ENCODE data around the gene ADAMTSL1.
"Not testable (repeated sequence)": the region's sequence is repeated elsewhere in the genome, so short reads cannot be mapped to it uniquely, and the experiment has no call there.

ADAMTSL1 gene

DNA sequence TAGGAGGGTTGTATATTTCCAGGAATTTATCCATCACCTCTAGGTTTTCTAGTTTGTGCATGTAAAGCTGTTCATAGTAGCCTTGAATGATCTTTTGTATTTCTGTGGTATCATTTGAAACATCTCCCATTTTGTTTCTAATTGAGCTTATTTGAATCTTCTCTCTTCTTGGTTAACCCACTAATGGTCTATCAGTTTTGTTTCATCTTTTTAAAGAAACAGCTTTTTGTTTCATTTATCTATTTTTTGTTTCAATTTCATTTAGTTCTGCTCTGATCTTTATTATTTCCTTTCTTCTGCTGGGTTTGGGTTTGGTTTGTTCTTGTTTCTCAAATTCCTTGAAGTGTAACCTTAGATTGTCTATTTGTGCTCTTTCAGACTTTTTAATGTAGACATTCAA lies 401.0 kb downstream of the ADAMTSL1 start:
- not testable (repeated sequence) for H3K27me3 ChIP-seq (ENCODE audit: insufficient read depth, low read length); H3K9me3 ChIP-seq (ENCODE audit: low read length); H3K4me3 ChIP-seq (ENCODE audit: low read length); H3K36me3 ChIP-seq (ENCODE audit: insufficient read depth, low read length); H2AFZ ChIP-seq (ENCODE audit: low read depth, low read length); H3K4me1 ChIP-seq (ENCODE audit: insufficient read depth, low read length)

DNA sequence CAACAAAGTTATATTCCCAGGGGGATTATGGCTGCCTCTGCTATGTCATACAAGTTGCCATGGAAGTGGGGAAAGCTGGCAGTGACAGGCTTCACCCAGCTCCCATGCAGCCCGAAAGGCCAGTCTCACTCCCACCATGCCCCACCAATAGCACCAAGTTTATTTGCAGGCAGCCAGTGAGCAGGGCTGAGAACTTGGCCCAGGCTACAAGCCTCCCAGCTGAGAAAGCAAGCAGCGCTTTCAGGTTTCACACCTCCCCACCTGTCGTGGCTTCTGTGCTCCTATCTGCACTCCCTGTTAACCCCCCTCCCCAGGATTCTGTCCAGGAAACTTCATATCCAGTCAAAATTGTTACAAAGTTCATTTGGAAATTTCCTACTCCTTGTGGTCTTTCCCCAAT lies 404.0 kb downstream of the ADAMTSL1 start:
- no peaks in the 10 kb centered on the region for H3K9me3 ChIP-seq (ENCODE audit: low read length)
- H2AFZ ChIP-seq (ENCODE audit: low read depth, low read length) = no peak overlapping the region
- no peaks in the 10 kb centered on the region for H3K36me3 ChIP-seq (ENCODE audit: insufficient read depth, low read length)
- no peaks in the 10 kb centered on the region for H3K4me1 ChIP-seq (ENCODE audit: insufficient read depth, low read length)
- no peak overlapping the region for H3K4me3 ChIP-seq (ENCODE audit: low read length)
- no peaks in the 10 kb centered on the region for H3K27me3 ChIP-seq (ENCODE audit: insufficient read depth, low read length)

DNA sequence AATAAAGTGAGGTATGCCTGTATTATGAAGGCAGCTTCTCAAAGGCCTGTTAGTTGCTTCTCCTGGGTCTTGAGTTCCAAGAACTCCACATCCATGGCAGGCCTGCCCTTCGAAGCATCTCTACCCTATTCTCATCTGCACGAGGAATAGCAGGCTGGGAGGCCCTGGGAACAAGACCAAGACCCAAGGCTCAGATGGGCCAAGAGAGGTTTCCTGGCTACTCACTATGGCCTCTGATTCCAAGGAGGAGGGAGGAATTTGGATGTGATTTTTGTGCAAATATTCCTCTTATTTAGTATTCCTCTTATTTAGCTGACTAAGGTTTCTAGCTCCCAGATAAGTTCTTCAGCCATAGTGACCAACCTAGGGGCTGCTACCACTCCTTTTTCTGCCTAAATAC lies 407.8 kb downstream of the ADAMTSL1 start:
- Histone ChIP-seq H3K36me3 (ENCODE audit: insufficient read depth, low read length) (no peaks in the 10 kb centered on the region), H3K27me3 (ENCODE audit: insufficient read depth, low read length) (no peaks in the 10 kb centered on the region), H2AFZ (ENCODE audit: low read depth, low read length) (no peak overlapping the region), H3K4me1 (ENCODE audit: insufficient read depth, low read length) (no peaks in the 10 kb centered on the region), H3K4me3 (ENCODE audit: low read length) (no peak overlapping the region), H3K9me3 (ENCODE audit: low read length) (no peaks in the 10 kb centered on the region)

DNA sequence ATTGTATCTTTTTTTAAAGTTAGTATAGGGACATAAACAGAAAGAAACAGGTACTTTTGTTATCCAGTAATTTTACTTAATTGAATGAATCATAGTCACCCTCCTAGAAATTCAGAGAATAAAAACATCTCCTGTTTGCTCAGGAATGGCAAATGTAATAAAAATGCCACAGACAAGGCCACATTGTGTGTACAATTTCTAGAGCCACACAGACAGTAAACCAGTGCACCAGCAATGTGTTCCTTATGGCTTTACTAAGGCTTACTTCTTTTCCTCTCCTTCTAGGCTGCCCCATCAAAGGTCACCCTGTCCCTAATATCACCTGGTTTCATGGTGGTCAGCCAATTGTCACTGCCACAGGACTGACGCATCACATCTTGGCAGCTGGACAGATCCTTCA lies 413.6 kb downstream of the ADAMTSL1 start:
- Histone ChIP-seq H3K4me1 (ENCODE audit: insufficient read depth, low read length) (no peaks in the 10 kb centered on the region), H3K4me3 (ENCODE audit: low read length) (no peak overlapping the region), H2AFZ (ENCODE audit: low read depth, low read length) (no peak overlapping the region), H3K27me3 (ENCODE audit: insufficient read depth, low read length) (no peaks in the 10 kb centered on the region), H3K36me3 (ENCODE audit: insufficient read depth, low read length) (no peaks in the 10 kb centered on the region), H3K9me3 (ENCODE audit: low read length) (no peaks in the 10 kb centered on the region)

DNA sequence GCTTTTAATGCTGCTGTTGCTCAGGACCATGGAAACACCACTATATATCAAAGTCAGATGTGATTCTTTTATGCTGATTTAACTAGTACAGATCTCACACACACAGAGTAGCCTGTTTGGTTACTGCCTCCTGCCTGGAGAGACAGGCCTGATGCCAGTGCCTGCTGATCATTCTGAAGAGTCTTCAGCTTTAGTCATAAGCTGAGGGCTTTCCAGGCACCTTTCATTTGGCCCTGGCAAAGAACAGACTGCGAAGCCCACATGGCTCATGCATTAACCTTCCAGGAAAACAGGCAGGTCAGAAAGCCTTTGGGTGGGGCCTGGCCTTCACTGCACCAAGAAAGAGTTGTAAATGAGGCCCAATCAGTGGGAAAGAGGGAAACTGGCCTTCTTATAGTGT lies 414.3 kb downstream of the ADAMTSL1 start:
- H3K9me3 ChIP-seq (ENCODE audit: low read length) = no peaks in the 10 kb centered on the region
- no peak overlapping the region for H2AFZ ChIP-seq (ENCODE audit: low read depth, low read length)
- no peaks in the 10 kb centered on the region for H3K36me3 ChIP-seq (ENCODE audit: insufficient read depth, low read length)
- H3K27me3 ChIP-seq (ENCODE audit: insufficient read depth, low read length) = no peaks in the 10 kb centered on the region
- H3K4me3 ChIP-seq (ENCODE audit: low read length) = no peak overlapping the region
- H3K4me1 ChIP-seq (ENCODE audit: insufficient read depth, low read length) = no peaks in the 10 kb centered on the region

DNA sequence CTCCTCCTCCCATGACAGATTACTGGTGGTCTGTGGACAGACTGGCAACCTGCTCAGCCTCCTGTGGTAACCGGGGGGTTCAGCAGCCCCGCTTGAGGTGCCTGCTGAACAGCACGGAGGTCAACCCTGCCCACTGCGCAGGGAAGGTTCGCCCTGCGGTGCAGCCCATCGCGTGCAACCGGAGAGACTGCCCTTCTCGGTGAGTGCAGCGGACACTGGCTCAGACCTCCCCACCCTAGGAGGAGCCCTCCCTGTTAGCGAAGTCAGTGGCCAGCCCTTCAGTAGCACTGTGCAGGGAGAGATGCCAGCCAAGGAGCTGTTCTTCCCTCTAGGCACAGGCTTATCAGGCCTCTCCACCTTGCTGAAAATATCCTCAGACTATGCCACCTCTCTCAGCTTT lies 415.6 kb downstream of the ADAMTSL1 start:
- Histone ChIP-seq H3K4me3 (ENCODE audit: low read length) (no peak overlapping the region), H3K4me1 (ENCODE audit: insufficient read depth, low read length) (no peaks in the 10 kb centered on the region), H3K9me3 (ENCODE audit: low read length) (no peaks in the 10 kb centered on the region), H3K36me3 (ENCODE audit: insufficient read depth, low read length) (no peaks in the 10 kb centered on the region), H3K27me3 (ENCODE audit: insufficient read depth, low read length) (no peaks in the 10 kb centered on the region), H2AFZ (ENCODE audit: low read depth, low read length) (no peak overlapping the region)

DNA sequence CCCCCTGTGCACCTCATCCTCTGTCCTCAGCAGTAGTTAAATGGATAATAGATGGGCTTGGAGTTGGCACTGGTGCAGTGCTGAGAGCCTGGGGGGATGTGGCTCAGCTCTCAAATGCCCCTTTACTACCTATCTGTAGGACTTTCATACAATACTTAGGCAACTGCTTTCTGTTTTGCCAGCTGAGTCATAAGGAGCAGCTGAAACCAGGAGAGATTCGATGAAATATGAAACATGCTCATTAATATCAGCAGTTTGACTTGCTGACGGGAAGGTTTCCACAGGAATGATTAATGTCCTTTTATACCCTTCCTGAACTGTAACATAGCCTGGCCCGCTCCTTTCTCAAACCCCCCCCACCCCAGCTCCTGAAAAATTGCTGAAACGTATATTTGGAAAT lies 416.4 kb downstream of the ADAMTSL1 start:
- no peak overlapping the region for H2AFZ ChIP-seq (ENCODE audit: low read depth, low read length)

DNA sequence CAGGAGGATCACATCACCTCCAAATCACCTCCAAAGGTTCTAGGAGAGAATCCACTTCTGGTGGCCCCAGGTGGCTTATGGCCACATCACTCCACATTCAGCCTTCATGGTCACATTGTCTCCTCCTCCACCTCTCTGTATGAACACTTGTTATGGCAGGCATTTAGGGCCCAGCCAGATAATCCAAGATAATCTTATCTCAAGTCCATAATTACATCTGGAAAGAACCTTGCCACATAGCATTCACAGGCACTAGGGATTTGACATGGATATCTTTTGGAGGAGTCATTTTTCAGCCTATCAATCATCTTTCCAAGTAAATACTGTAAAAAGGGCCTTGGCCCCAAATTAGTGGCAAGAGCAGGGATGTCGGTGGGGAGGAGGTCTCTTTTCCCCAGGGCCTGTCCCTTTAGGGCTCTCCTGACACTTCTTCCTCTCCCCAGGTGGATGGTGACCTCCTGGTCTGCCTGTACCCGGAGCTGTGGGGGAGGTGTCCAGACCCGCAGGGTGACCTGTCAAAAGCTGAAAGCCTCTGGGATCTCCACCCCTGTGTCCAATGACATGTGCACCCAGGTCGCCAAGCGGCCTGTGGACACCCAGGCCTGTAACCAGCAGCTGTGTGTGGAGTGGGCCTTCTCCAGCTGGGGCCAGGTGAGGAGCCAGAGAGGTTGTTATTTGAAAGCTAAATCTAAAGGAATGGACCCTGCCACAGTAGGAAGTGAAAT lies 418.2 kb downstream of the ADAMTSL1 start:
- Histone ChIP-seq H3K27me3 (ENCODE audit: insufficient read depth, low read length) (no peaks in the 10 kb centered on the region), H3K4me3 (ENCODE audit: low read length) (no peak overlapping the region), H2AFZ (ENCODE audit: low read depth, low read length) (no peak overlapping the region), H3K4me1 (ENCODE audit: insufficient read depth, low read length) (no peaks in the 10 kb centered on the region), H3K36me3 (ENCODE audit: insufficient read depth, low read length) (no peaks in the 10 kb centered on the region), H3K9me3 (ENCODE audit: low read length) (peaks cover 5% of the 10 kb centered on the region)

More for the DNA sequence above, 416.4 kb downstream of the ADAMTSL1 start:
- Histone ChIP-seq H3K27me3 (ENCODE audit: insufficient read depth, low read length) (no peaks in the 10 kb centered on the region), H3K4me3 (ENCODE audit: low read length) (no peak overlapping the region), H3K9me3 (ENCODE audit: low read length) (no peaks in the 10 kb centered on the region), H3K4me1 (ENCODE audit: insufficient read depth, low read length) (no peaks in the 10 kb centered on the region), H3K36me3 (ENCODE audit: insufficient read depth, low read length) (no peaks in the 10 kb centered on the region)

DNA sequence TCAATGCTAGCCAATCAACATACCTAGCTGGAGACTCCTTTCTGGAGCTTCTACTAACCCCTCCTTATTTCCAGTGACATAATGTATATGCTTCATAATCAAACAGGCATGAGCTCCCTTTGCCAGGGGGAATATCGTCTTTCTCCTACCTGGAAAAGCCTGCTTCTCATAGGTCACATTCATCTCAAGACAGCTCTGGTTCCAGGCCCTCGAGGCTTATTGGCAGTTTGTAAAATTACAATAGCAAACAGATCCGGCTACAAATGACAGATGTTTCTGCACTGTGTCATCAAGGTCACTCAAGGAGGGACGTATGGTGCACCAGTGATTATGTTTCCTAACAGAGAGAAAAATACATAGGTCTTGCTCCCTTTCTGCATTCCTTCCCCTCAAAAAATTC lies 419.1 kb downstream of the ADAMTSL1 start:
- no peak overlapping the region for H3K4me3 ChIP-seq (ENCODE audit: low read length)
- H3K9me3 ChIP-seq (ENCODE audit: low read length) = peaks cover 5% of the 10 kb centered on the region
- no peaks in the 10 kb centered on the region for H3K36me3 ChIP-seq (ENCODE audit: insufficient read depth, low read length)
- no peak overlapping the region for H2AFZ ChIP-seq (ENCODE audit: low read depth, low read length)
- no peaks in the 10 kb centered on the region for H3K4me1 ChIP-seq (ENCODE audit: insufficient read depth, low read length)
- no peaks in the 10 kb centered on the region for H3K27me3 ChIP-seq (ENCODE audit: insufficient read depth, low read length)

DNA sequence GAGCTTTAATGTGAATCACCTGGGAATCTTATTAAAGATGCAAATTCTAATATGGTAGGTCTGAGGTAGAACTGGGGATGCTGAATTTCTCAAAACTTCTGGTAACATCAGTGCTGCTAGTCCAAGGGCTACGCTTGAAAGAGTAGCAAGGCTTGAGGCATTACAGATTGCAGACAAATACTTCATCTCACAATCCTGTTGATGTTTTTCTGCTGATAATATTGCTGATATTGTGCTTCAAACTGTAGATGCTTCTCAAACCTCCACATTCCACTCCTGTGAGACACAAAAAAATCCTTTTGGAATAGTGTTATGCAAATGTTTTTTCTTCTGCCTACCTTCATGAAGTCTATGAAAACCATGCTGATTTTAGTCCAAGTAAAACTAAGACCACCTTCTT lies 419.5 kb downstream of the ADAMTSL1 start:
- Histone ChIP-seq H3K9me3 (ENCODE audit: low read length) (peaks cover 5% of the 10 kb centered on the region), H3K36me3 (ENCODE audit: insufficient read depth, low read length) (no peaks in the 10 kb centered on the region), H3K27me3 (ENCODE audit: insufficient read depth, low read length) (no peaks in the 10 kb centered on the region), H3K4me3 (ENCODE audit: low read length) (no peak overlapping the region), H3K4me1 (ENCODE audit: insufficient read depth, low read length) (no peaks in the 10 kb centered on the region), H2AFZ (ENCODE audit: low read depth, low read length) (no peak overlapping the region)

DNA sequence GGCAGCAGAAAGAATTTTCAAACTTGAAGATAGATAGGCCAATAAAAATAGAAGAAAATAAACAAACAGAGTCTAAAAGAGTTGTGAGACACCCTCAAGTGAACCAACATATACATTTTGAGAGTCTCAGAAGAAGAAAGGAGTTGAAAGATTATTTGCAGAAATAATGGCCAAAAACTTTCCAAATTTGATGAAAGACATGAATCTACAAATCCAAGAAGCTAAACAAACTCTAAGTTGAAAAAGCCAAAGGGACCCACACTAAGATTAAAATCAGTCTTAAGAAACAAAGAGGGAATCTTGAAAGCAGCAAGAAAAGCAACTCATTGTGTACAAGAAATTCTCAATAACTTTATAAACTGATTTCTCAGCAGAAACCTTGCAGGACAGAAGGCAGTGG lies 422.1 kb downstream of the ADAMTSL1 start:
- no peak overlapping the region for H3K4me3 ChIP-seq (ENCODE audit: low read length)
- no peak overlapping the region for H2AFZ ChIP-seq (ENCODE audit: low read depth, low read length)
- no peaks in the 10 kb centered on the region for H3K4me1 ChIP-seq (ENCODE audit: insufficient read depth, low read length)

DNA sequence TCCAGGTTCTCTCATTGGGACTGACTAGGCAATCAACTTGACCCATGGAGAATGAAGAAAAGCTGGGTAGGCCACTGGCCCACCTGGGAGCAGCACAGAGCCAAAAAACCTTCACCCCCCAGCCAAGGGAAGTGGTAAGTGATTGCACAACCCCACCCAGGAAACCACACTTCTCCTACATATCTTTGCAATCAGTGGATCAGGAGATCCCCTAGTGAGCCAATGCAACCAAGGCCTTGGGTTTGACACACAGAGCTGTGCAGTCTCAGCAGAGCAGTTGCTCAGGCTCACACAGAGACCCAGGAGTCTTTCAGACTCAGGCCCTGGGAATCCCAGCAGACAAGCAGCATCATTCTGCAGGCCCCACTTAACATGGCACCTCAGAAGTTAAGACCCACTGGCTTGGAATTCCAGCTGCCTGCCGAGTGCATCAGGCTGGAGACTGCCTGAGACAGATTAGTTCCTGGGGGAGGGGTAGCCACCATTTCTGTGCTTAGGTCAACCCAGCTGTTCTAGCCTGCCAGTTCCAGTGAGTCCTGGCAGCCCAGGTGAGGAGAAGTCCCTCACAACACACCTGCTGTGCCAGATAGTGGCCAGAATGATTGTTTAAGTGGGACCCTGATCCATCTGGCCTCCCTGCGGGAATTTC lies 422.7 kb downstream of the ADAMTSL1 start:
- Histone ChIP-seq H3K27me3 (ENCODE audit: insufficient read depth, low read length) (no peaks in the 10 kb centered on the region), H3K36me3 (ENCODE audit: insufficient read depth, low read length) (no peaks in the 10 kb centered on the region), H3K4me1 (ENCODE audit: insufficient read depth, low read length) (no peaks in the 10 kb centered on the region), H3K4me3 (ENCODE audit: low read length) (no peak overlapping the region), H3K9me3 (ENCODE audit: low read length) (peaks cover 5% of the 10 kb centered on the region), H2AFZ (ENCODE audit: low read depth, low read length) (no peak overlapping the region)

More for the DNA sequence above, 422.1 kb downstream of the ADAMTSL1 start:
- no peaks in the 10 kb centered on the region for H3K27me3 ChIP-seq (ENCODE audit: insufficient read depth, low read length)
- peaks cover 5% of the 10 kb centered on the region for H3K9me3 ChIP-seq (ENCODE audit: low read length)
- H3K36me3 ChIP-seq (ENCODE audit: insufficient read depth, low read length) = no peaks in the 10 kb centered on the region

DNA sequence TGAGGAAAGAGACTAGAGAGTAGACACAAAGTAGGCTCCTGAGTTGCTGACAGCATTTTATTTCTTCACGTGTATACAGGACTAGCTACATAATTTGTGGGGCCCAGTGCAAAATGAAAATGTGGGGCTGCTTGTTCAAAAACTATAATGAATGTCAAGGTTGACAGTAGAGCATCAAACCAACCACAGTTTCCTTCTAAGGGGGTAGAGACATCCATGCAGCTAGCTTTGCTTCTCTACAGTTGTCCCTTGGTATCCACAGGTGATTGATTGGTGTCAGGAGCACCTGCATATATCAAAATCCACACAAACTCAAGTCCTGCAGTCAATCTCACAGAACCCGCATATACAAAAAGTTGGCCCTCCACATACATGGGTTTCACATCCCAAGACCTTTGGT lies 429.5 kb downstream of the ADAMTSL1 start:
- H3K9me3 ChIP-seq (ENCODE audit: low read length) = no peaks in the 10 kb centered on the region
- no peak overlapping the region for H3K4me3 ChIP-seq (ENCODE audit: low read length)
- no peak overlapping the region for H2AFZ ChIP-seq (ENCODE audit: low read depth, low read length)
- no peaks in the 10 kb centered on the region for H3K27me3 ChIP-seq (ENCODE audit: insufficient read depth, low read length)
- H3K36me3 ChIP-seq (ENCODE audit: insufficient read depth, low read length) = no peaks in the 10 kb centered on the region
- H3K4me1 ChIP-seq (ENCODE audit: insufficient read depth, low read length) = no peaks in the 10 kb centered on the region

Measured in neuron (in vitro differentiated cells).